Liver (tissue), 9 donors: ENCODE measurements around the gene CNTN1. TPM values are rescaled to one million over a fixed set of nuclear protein-coding genes. Genes with fewer than 3 reads are reported as not detected.

ENCODE experiments used
- DNase-seq: peaks from one replicate; pipeline ENCODE4 v3.0.0-alpha.2; 2017; ENCODE audit warnings: low spot score
- H3K27ac ChIP-seq, 2 donors: one replicate each; pipeline ENCODE4 v1.7.0; 2013; ENCODE audit warnings: inconsistent platforms in 2 of 2, low read length in 2 of 2, control low read depth in 1 of 2, low read depth in 1 of 2, mild to moderate bottlenecking in 1 of 2
- H3K27me3 ChIP-seq, 4 donors: one replicate each; pipeline versions ENCODE4 v1.6.1 to v1.7.0; 2013; ENCODE audit warnings: low read length in 3 of 4, inconsistent platforms in 1 of 4, mild to moderate bottlenecking in 1 of 4, moderate library complexity in 1 of 4; ENCODE audit not compliant: control insufficient read depth in 4 of 4, insufficient read depth in 4 of 4
- H3K36me3 ChIP-seq, 4 donors: one replicate each; pipeline versions ENCODE4 v1.6.1 to v1.7.0; 2013; ENCODE audit warnings: low read length in 3 of 4, mild to moderate bottlenecking in 3 of 4, low read depth in 1 of 4, moderate library complexity in 1 of 4; ENCODE audit not compliant: control insufficient read depth in 4 of 4, insufficient read depth in 3 of 4
- H3K4me1 ChIP-seq, 4 donors: one replicate each; pipeline versions ENCODE4 v1.6.1 to v1.7.0; 2013; ENCODE audit warnings: low read length in 3 of 4, mild to moderate bottlenecking in 3 of 4, moderate library complexity in 1 of 4; ENCODE audit not compliant: control insufficient read depth in 4 of 4, insufficient read depth in 4 of 4
- H3K4me3 ChIP-seq, 3 donors: one replicate each; pipeline versions ENCODE4 v1.6.1 to v1.7.0; 2013; ENCODE audit warnings: low read length in 3 of 3, control low read depth in 1 of 3, low read depth in 1 of 3, mild to moderate bottlenecking in 1 of 3
- H3K9ac ChIP-seq, 2 donors: one replicate each; pipeline ENCODE4 v1.7.0; 2013; ENCODE audit warnings: low read length in 2 of 2, mild to moderate bottlenecking in 2 of 2, moderate library complexity in 2 of 2, control low read depth in 1 of 2, low read depth in 1 of 2
- H3K9me3 ChIP-seq, 4 donors: one replicate each; pipeline versions ENCODE4 v1.6.1 to v1.7.0; 2013; ENCODE audit warnings: low read length in 3 of 4; ENCODE audit not compliant: control insufficient read depth in 4 of 4
- EGR1 ChIP-seq, 2 donors: IDR thresholded peaks; 2 replicates each; pipeline ENCODE4 v1.6.1; 2016 to 2018; ENCODE audit warnings: antibody characterized with exemption in 2 of 2, low read depth in 2 of 2
- FOXA2 ChIP-seq: IDR thresholded peaks from 2 replicates; pipeline ENCODE4 v1.6.1; 2016; ENCODE audit warnings: antibody characterized with exemption
- HNF4A ChIP-seq, 2 donors: conservative IDR thresholded peaks; 2 replicates each; pipeline ENCODE4 v1.6.1; 2016; ENCODE audit warnings: antibody characterized with exemption in 2 of 2, mild to moderate bottlenecking in 2 of 2
- JUND ChIP-seq, 2 donors: IDR thresholded peaks; 2 replicates each; pipeline ENCODE4 v1.6.1; 2016; ENCODE audit warnings: antibody characterized with exemption in 2 of 2
- NR2F2 ChIP-seq: IDR thresholded peaks from 2 replicates; pipeline ENCODE4 v1.6.1; 2016; ENCODE audit warnings: antibody characterized with exemption
- RAD21 ChIP-seq, 2 donors: IDR thresholded peaks; 2 replicates each; pipeline ENCODE4 v1.6.1; 2016; ENCODE audit warnings: antibody characterized with exemption in 2 of 2, mild to moderate bottlenecking in 2 of 2
- SP1 ChIP-seq: IDR thresholded peaks from 2 replicates; pipeline ENCODE4 v1.6.1; 2018; ENCODE audit warnings: antibody characterized with exemption, mild to moderate bottlenecking
- YY1 ChIP-seq: IDR thresholded peaks from 2 replicates; pipeline ENCODE4 v1.6.1; 2016; ENCODE audit warnings: antibody characterized with exemption, mild to moderate bottlenecking
- WGBS: extraction: QIAGEN DNeasy Blood & Tissue Kit; methylation state at CpG from one replicate; pipeline ENCODE4 v1.1.7; 2013; 5-methylcytosine and 5-hydroxymethylcytosine counted together
- polyA plus RNA-seq, 2 donors: library from polyadenylated mRNA; stranded (reverse) in 1 of 2; unstranded in 1 of 2; fragments of 200-250 nt in 1 of 2; fragments of >200 nt in 1 of 2; fragmentation: Nextera tagmentation in 1 of 2; extraction: Ambion mirVana in 1 of 2; gene quantifications; one replicate each; pipeline versions ENCODE4 v1.2.1 to v1.2.3, GENCODE V29; 2013 to 2015
- total RNA-seq, 2 donors: library from RNA; depleted of rRNA; stranded (reverse); fragments of >200 nt; gene quantifications; one replicate each; pipeline ENCODE4 v1.2.3, GENCODE V29; 2014
- TF ChIP-seq, protein P1 (sequence below): IDR thresholded peaks from 2 replicates; pipeline ENCODE4 v1.6.1; 2016; ENCODE audit warnings: antibody characterized with exemption
- TF ChIP-seq, protein P2 (sequence below): IDR thresholded peaks from 2 replicates; pipeline ENCODE4 v1.6.1; 2016; ENCODE audit warnings: antibody characterized with exemption, mild to moderate bottlenecking
- TF ChIP-seq, protein P3 (sequence below): fragments of 150-350 bp; IDR thresholded peaks from 2 replicates; pipeline ENCODE4 v1.5.1; 2017; ENCODE audit warnings: improper control_type of control experiment, low read depth, low read length; ENCODE audit not compliant: missing input control
- TF ChIP-seq, protein P4 (sequence below): IDR thresholded peaks from 2 replicates; pipeline ENCODE4 v1.6.1; 2016; ENCODE audit warnings: antibody characterized with exemption
- TF ChIP-seq, protein P5 (sequence below): IDR thresholded peaks from 2 replicates; pipeline ENCODE4 v1.6.1; 2016; ENCODE audit warnings: antibody characterized with exemption
- donor health status: healthy.
- donor health status: healthy.
- donor health status: healthy.
- donor health status: healthy.
- donor health status: healthy.

Gene CNTN1
- total and polyA plus RNA-seq, 4 donors, result 0.03 to 1.2 (median 0.43) TPM

DNA sequence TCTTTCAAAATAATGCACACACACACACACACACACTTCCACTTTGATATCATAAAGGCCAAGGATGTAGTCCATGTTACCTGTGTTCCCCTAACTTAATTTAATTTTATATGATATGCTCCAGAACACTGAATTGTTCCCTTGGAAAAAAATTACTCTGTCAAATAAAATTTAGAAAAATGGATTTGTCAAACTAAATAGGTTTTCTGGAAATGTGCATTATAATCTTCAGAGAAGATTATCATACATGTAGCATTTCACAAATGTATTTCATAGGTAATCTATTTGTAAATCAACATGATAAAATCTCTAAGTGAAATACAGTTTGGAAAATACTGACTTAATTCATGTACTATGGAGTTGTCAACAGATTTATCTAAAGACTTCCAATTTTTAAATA is 68.6 kb downstream of the CNTN1 start:
- H3K27me3 ChIP-seq, result no peaks in the 10 kb centered on the region
- DNase-seq, result no peak
- H3K9ac ChIP-seq, result no peak overlapping the region
- no peaks in the 10 kb centered on the region for H3K36me3 ChIP-seq
- no peak overlapping the region for H3K4me3 ChIP-seq
- H3K4me1 ChIP-seq, result no peaks in the 10 kb centered on the region
- H3K27ac ChIP-seq, result no peak overlapping the region
- no peaks in the 10 kb centered on the region for H3K9me3 ChIP-seq
- TF ChIP-seq, protein P1, sequence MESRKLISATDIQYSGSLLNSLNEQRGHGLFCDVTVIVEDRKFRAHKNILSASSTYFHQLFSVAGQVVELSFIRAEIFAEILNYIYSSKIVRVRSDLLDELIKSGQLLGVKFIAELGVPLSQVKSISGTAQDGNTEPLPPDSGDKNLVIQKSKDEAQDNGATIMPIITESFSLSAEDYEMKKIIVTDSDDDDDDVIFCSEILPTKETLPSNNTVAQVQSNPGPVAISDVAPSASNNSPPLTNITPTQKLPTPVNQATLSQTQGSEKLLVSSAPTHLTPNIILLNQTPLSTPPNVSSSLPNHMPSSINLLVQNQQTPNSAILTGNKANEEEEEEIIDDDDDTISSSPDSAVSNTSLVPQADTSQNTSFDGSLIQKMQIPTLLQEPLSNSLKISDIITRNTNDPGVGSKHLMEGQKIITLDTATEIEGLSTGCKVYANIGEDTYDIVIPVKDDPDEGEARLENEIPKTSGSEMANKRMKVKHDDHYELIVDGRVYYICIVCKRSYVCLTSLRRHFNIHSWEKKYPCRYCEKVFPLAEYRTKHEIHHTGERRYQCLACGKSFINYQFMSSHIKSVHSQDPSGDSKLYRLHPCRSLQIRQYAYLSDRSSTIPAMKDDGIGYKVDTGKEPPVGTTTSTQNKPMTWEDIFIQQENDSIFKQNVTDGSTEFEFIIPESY, result no peak
- TF ChIP-seq NR2F2 (no peak), YY1 (no peak), HNF4A (conservative IDR thresholded peaks at IDR 0.05) (no peak), SP1 (no peak), JUND (IDR thresholded peaks at IDR 0.05) (no peak)
- TF ChIP-seq, protein P2, sequence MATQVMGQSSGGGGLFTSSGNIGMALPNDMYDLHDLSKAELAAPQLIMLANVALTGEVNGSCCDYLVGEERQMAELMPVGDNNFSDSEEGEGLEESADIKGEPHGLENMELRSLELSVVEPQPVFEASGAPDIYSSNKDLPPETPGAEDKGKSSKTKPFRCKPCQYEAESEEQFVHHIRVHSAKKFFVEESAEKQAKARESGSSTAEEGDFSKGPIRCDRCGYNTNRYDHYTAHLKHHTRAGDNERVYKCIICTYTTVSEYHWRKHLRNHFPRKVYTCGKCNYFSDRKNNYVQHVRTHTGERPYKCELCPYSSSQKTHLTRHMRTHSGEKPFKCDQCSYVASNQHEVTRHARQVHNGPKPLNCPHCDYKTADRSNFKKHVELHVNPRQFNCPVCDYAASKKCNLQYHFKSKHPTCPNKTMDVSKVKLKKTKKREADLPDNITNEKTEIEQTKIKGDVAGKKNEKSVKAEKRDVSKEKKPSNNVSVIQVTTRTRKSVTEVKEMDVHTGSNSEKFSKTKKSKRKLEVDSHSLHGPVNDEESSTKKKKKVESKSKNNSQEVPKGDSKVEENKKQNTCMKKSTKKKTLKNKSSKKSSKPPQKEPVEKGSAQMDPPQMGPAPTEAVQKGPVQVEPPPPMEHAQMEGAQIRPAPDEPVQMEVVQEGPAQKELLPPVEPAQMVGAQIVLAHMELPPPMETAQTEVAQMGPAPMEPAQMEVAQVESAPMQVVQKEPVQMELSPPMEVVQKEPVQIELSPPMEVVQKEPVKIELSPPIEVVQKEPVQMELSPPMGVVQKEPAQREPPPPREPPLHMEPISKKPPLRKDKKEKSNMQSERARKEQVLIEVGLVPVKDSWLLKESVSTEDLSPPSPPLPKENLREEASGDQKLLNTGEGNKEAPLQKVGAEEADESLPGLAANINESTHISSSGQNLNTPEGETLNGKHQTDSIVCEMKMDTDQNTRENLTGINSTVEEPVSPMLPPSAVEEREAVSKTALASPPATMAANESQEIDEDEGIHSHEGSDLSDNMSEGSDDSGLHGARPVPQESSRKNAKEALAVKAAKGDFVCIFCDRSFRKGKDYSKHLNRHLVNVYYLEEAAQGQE, result no peak

DNA sequence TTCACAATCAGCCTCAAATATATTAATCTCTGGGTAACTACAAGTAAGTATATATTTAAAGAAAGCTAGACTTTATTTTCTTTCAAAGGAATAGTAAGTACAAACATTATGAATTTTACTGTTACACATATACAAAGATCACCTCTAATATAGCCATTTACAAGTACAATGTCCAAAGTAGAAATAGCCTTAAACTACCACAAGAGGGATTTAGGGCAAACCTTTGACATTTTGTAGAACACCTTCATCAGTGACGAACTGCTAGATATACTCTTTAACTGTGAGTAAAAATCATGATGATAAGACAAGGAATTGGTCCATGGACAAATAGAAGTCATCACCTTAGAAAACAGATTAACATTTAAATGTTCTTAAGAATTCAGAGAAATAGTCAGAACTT is 69.8 kb downstream of the CNTN1 start:
- H3K36me3 ChIP-seq, result no peaks in the 10 kb centered on the region
- 58% methylated on average over 1 of the region's 1 CpG for WGBS
- TF ChIP-seq, protein P2, result no peak
- TF ChIP-seq, protein P3, sequence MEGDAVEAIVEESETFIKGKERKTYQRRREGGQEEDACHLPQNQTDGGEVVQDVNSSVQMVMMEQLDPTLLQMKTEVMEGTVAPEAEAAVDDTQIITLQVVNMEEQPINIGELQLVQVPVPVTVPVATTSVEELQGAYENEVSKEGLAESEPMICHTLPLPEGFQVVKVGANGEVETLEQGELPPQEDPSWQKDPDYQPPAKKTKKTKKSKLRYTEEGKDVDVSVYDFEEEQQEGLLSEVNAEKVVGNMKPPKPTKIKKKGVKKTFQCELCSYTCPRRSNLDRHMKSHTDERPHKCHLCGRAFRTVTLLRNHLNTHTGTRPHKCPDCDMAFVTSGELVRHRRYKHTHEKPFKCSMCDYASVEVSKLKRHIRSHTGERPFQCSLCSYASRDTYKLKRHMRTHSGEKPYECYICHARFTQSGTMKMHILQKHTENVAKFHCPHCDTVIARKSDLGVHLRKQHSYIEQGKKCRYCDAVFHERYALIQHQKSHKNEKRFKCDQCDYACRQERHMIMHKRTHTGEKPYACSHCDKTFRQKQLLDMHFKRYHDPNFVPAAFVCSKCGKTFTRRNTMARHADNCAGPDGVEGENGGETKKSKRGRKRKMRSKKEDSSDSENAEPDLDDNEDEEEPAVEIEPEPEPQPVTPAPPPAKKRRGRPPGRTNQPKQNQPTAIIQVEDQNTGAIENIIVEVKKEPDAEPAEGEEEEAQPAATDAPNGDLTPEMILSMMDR, result no peak
- TF ChIP-seq JUND (IDR thresholded peaks at IDR 0.05), result no peak
- TF ChIP-seq RAD21 (IDR thresholded peaks at IDR 0.05), result no peak
- no peak for TF ChIP-seq NR2F2
- TF ChIP-seq, protein P4, sequence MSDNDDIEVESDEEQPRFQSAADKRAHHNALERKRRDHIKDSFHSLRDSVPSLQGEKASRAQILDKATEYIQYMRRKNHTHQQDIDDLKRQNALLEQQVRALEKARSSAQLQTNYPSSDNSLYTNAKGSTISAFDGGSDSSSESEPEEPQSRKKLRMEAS, result no peak
- no peak for TF ChIP-seq FOXA2
- TF ChIP-seq YY1, result no peak
- TF ChIP-seq, protein P1, result no peak
- TF ChIP-seq EGR1 (IDR thresholded peaks at IDR 0.05; ENCODE audit: low read depth in 2 of 2), result no peak
- TF ChIP-seq, protein P5, sequence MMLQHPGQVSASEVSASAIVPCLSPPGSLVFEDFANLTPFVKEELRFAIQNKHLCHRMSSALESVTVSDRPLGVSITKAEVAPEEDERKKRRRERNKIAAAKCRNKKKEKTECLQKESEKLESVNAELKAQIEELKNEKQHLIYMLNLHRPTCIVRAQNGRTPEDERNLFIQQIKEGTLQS, result no peak
- TF ChIP-seq SP1, result no peak
- DNase-seq, result no peak
- no peaks in the 10 kb centered on the region for H3K27me3 ChIP-seq
- H3K4me1 ChIP-seq, result no peaks in the 10 kb centered on the region
- no peak overlapping the region for H3K27ac ChIP-seq
- H3K9ac ChIP-seq, result no peak overlapping the region
- H3K9me3 ChIP-seq, result no peaks in the 10 kb centered on the region
- H3K4me3 ChIP-seq, result no peak overlapping the region
